DND-41 (cell line): ENCODE results near the gene PPARA.

Experiments
- ATAC-seq: fragments of 200-7000 bp; cut with Tn5 transposase; 3 replicates; pipeline ENCODE4 v1.9.1; 2021; ENCODE audit warnings: low read depth; ENCODE audit not compliant: insufficient read depth
- DNase-seq: peaks from one replicate; pipeline ENCODE4 v3.0.0-alpha.2; 2020
- H2AFZ ChIP-seq: 2 replicates; pipeline ENCODE4 v1.6.0; 2012; ENCODE audit warnings: low read depth, low read length
- H3K27ac ChIP-seq: 2 replicates; pipeline ENCODE4 v1.5.1; 2012; ENCODE audit warnings: low read length, inconsistent platforms
- H3K27me3 ChIP-seq: fragments of 200-600 bp; sonication (generic); 2 replicates; pipeline ENCODE4 v1.6.0; 2012; ENCODE audit warnings: low read length, mild to moderate bottlenecking, inconsistent platforms; ENCODE audit not compliant: insufficient read depth, poor library complexity
- H3K36me3 ChIP-seq: 2 replicates; pipeline ENCODE4 v1.5.1; 2012; ENCODE audit warnings: low read length, inconsistent platforms; ENCODE audit not compliant: insufficient read depth
- H3K4me1 ChIP-seq: 2 replicates; pipeline ENCODE4 v1.5.1; 2012; ENCODE audit warnings: mild to moderate bottlenecking, low read length; ENCODE audit not compliant: insufficient read depth
- H3K4me2 ChIP-seq: 2 replicates; pipeline ENCODE4 v1.6.0; 2012; ENCODE audit warnings: mild to moderate bottlenecking, moderate library complexity, low read length, inconsistent platforms; ENCODE audit not compliant: insufficient read depth
- H3K4me3 ChIP-seq, 2 experiments: fragments of 200-600 bp in 1 of 2; shearing (Covaris generic) in 1 of 2; 2 replicates each; pipeline ENCODE4 v1.5.1; 2012 to 2016; ENCODE audit warnings: inconsistent platforms in 2 of 2, low read length in 2 of 2, mild to moderate bottlenecking in 2 of 2, low read depth in 1 of 2, moderate library complexity in 1 of 2
- H3K79me2 ChIP-seq: 2 replicates; pipeline ENCODE4 v1.6.0; 2012; ENCODE audit warnings: low read length, inconsistent platforms; ENCODE audit not compliant: insufficient read depth
- H3K9ac ChIP-seq: 2 replicates; pipeline ENCODE4 v1.6.0; 2012; ENCODE audit warnings: low read depth, mild to moderate bottlenecking, inconsistent platforms, low read length, moderate library complexity
- H3K9me3 ChIP-seq: 2 replicates; pipeline ENCODE4 v1.5.1; 2012; ENCODE audit warnings: low read length, moderate library complexity, mild to moderate bottlenecking, inconsistent platforms; ENCODE audit not compliant: insufficient read depth, severe bottlenecking
- H4K20me1 ChIP-seq: 2 replicates; pipeline ENCODE4 v1.6.0; 2012; ENCODE audit warnings: low read length; ENCODE audit not compliant: insufficient read depth
- EZH2 ChIP-seq: IDR thresholded peaks from 3 replicates; pipeline ENCODE4 v1.6.1; 2012; ENCODE audit warnings: borderline replicate concordance, low read depth, mild to moderate bottlenecking, moderate library complexity, low read length, inconsistent platforms; ENCODE audit not compliant: severe bottlenecking
- TF ChIP-seq, protein P1 (sequence below): IDR thresholded peaks from 2 replicates; pipeline ENCODE4 v1.5.1; 2012; ENCODE audit warnings: borderline replicate concordance, low read length, moderate library complexity, mild to moderate bottlenecking; ENCODE audit not compliant: poor library complexity, severe bottlenecking; ENCODE audit errors: extremely low read depth

Gene PPARA

DNA sequence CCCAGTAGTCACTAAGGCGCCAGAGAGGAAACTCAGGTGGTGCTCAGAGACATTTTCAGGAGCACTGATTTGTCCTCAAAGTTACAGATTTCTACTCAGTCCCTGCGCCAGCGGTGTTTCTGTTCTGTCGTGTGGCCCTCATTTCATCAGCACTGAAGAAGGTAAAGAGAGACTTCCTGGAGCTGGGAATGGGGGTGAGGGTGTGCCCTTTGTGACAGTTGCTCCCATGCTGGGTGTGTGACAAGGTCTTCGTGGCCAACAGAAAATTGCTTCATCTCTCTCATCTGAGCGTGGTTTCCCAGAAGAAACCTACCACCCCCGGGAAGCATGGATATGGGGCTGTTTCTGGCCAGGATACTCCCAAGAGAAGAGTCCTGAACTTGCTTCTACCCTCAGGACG lies 2.0 kb upstream of the PPARA start:
- Histone ChIP-seq H3K4me2 (no peak overlapping the region), H4K20me1 (peaks cover 12% of the 10 kb centered on the region), H3K27me3 (peaks cover 17% of the 10 kb centered on the region), H3K79me2 (peaks cover 27% of the 10 kb centered on the region), H3K36me3 (peaks cover 17% of the 10 kb centered on the region), H3K9me3 (no peaks in the 10 kb centered on the region), H3K9ac (no peak overlapping the region), H2AFZ (no peak overlapping the region), H3K27ac (no peak overlapping the region), H3K4me3 (no peak overlapping the region), H3K4me1 (peaks cover 32% of the 10 kb centered on the region)
- ATAC-seq (no peak), DNase-seq (no peak)
- TF ChIP-seq, protein P1, sequence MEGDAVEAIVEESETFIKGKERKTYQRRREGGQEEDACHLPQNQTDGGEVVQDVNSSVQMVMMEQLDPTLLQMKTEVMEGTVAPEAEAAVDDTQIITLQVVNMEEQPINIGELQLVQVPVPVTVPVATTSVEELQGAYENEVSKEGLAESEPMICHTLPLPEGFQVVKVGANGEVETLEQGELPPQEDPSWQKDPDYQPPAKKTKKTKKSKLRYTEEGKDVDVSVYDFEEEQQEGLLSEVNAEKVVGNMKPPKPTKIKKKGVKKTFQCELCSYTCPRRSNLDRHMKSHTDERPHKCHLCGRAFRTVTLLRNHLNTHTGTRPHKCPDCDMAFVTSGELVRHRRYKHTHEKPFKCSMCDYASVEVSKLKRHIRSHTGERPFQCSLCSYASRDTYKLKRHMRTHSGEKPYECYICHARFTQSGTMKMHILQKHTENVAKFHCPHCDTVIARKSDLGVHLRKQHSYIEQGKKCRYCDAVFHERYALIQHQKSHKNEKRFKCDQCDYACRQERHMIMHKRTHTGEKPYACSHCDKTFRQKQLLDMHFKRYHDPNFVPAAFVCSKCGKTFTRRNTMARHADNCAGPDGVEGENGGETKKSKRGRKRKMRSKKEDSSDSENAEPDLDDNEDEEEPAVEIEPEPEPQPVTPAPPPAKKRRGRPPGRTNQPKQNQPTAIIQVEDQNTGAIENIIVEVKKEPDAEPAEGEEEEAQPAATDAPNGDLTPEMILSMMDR, result no peak
- no peak for TF ChIP-seq EZH2

- TF ChIP-seq, protein P1, result no peak
- peak; percentile 11 for TF ChIP-seq EZH2
- Histone ChIP-seq H3K79me2 (peaks cover 33% of the 10 kb centered on the region), H3K4me2 (peak overlapping the region; percentile 100), H3K36me3 (peaks cover 23% of the 10 kb centered on the region), H3K27ac (no peak overlapping the region), H4K20me1 (peaks cover 12% of the 10 kb centered on the region), H3K27me3 (peaks cover 17% of the 10 kb centered on the region), H3K4me1 (peaks cover 38% of the 10 kb centered on the region), H2AFZ (peak overlapping the region; percentile 92), H3K4me3 (peak overlapping the region; percentile 78 to 99; a peak in 3 of 4 replicates), H3K9ac (peak overlapping the region; percentile 69), H3K9me3 (no peaks in the 10 kb centered on the region)
- DNase-seq (no peak), ATAC-seq (no peak)
Observed at GRCh38 chr22:46148816-46149511, 1.4 kb upstream of the PPARA start.

GRCh38 chr22:46149512-46150033 lies 753 bp upstream of the PPARA start:
- Histone ChIP-seq H3K4me3 (peak overlapping the region; percentile 78 to 99), H3K27me3 (peaks cover 17% of the 10 kb centered on the region), H3K4me1 (peaks cover 42% of the 10 kb centered on the region), H3K79me2 (peaks cover 38% of the 10 kb centered on the region), H3K27ac (peak overlapping the region; percentile 60), H3K36me3 (peaks cover 28% of the 10 kb centered on the region), H3K9ac (peak overlapping the region; percentile 69), H4K20me1 (peaks cover 12% of the 10 kb centered on the region), H2AFZ (peak overlapping the region; percentile 92), H3K4me2 (peak overlapping the region; percentile 100), H3K9me3 (no peaks in the 10 kb centered on the region)
- peak; percentile 69 for DNase-seq
- ATAC-seq, result peak; percentile 55
- peak; percentile 21 for TF ChIP-seq EZH2
- TF ChIP-seq, protein P1, result no peak
